IPS DF 6.9 (cell line): Measurements from ENCODE around the gene MBTPS1.

Experiments
- DNase-seq: peaks from one replicate; pipeline ENCODE4 v3.0.0-alpha.2; 2013; ENCODE audit warnings: low read depth, low spot score
- H3K27ac ChIP-seq: one replicate; pipeline ENCODE4 v1.5.1; 2013; ENCODE audit warnings: low read length, control low read depth
- H3K27me3 ChIP-seq: 2 replicates; pipeline ENCODE4 v1.6.1; 2013; ENCODE audit warnings: mild to moderate bottlenecking, low read length; ENCODE audit not compliant: control insufficient read depth, insufficient read depth
- H3K36me3 ChIP-seq: 2 replicates; pipeline ENCODE4 v1.6.1; 2013; ENCODE audit warnings: low read length; ENCODE audit not compliant: control insufficient read depth, insufficient read depth
- H3K4me1 ChIP-seq: 2 replicates; pipeline ENCODE4 v1.6.1; 2013; ENCODE audit warnings: low read length; ENCODE audit not compliant: control insufficient read depth, insufficient read depth
- H3K4me3 ChIP-seq: 2 replicates; pipeline ENCODE4 v1.5.1; 2013; ENCODE audit warnings: mild to moderate bottlenecking, low read length
- H3K9me3 ChIP-seq: 2 replicates; pipeline ENCODE4 v1.6.1; 2013; ENCODE audit warnings: low read length, inconsistent platforms; ENCODE audit not compliant: control insufficient read depth, insufficient read depth
- WGBS: extraction: QIAGEN DNeasy Blood & Tissue Kit; methylation state at CpG from one replicate; pipeline ENCODE4 v1.1.7; 2013; ENCODE audit warnings: mixed read lengths, missing lambda C conversion rate; ENCODE audit not compliant: insufficient read length, insufficient coverage; 5-methylcytosine and 5-hydroxymethylcytosine counted together

MBTPS1 gene

DNA sequence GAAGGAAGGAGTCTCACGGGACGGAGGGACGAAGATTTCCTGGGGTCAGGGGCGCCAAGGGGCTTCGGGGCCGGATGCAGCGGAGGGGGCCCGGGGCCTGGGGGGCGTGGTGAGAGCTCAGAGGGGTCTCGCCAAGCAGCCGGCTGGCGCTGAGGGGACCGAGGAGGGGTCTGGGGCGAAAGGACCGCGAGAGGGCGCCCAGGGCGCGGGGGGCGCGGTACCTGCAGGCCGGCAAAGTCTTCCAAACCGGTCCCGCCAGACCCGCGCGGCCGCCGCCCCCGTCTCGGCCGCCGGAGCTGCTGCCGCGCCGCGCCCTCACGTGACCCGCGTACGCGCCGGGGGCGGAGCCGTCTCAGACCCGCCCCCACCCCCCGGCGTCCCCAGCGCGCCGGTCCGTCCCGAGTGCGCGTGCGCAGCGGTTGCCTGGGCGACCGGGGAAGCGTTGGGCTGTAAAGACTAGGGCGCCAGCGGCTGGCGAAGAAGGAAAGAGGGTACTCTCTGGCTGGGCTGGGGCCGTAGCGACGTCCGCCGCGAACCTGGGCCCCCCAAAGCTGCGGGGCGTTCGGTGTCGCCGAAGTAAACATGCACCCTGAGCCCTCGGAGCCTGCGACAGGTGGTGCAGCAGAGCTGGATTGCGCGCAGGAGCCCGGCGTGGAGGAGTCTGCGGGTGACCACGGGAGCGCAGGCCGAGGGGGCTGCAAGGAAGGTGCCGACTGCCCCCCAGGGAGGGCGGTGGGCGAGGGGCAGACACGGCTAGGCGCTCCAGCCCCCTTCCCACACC lies 28.3 kb upstream of the MBTPS1 start, which contains the start of the genes DNAAF1 and HSDL1:
DNAAF1 (plus strand) TSS at position 450 of the 781 bp plus-strand sequence; CDS start at position 583, 133 bp downstream.
HSDL1 (minus strand) TSS at position 319 of the 781 bp plus-strand sequence. CDS start 13,856 bp downstream, outside the sequence.
- no CpG with 5 or more reads among the region's 89 CpGs for WGBS
- H3K9me3 ChIP-seq, result no peaks in the 10 kb centered on the region
- DNase-seq, result peak; percentile 54
- H3K4me3 ChIP-seq, result peak within 1 kb of the TSS; percentile 63
- no peak within 1 kb of the TSS for H3K27ac ChIP-seq
- no peaks in the 10 kb centered on the region for H3K27me3 ChIP-seq
- no peaks in the 10 kb centered on the region for H3K36me3 ChIP-seq
- H3K4me1 ChIP-seq, result peaks cover 2% of the 10 kb centered on the region; the same call in 1 of the 2 replicates

GRCh38 chr16:84144209-84144858 lies 27.6 kb upstream of the MBTPS1 start:
- WGBS, result no CpG with 5 or more reads among the region's 39 CpGs
- Histone ChIP-seq H3K4me1 (peaks cover 3% of the 10 kb centered on the region; the same call in 1 of the 2 replicates), H3K36me3 (no peaks in the 10 kb centered on the region), H3K27ac (no peak overlapping the region), H3K4me3 (peak overlapping the region; percentile 63; the same call in 1 of the 2 replicates), H3K9me3 (no peaks in the 10 kb centered on the region), H3K27me3 (no peaks in the 10 kb centered on the region)
- no peak for DNase-seq

DNA sequence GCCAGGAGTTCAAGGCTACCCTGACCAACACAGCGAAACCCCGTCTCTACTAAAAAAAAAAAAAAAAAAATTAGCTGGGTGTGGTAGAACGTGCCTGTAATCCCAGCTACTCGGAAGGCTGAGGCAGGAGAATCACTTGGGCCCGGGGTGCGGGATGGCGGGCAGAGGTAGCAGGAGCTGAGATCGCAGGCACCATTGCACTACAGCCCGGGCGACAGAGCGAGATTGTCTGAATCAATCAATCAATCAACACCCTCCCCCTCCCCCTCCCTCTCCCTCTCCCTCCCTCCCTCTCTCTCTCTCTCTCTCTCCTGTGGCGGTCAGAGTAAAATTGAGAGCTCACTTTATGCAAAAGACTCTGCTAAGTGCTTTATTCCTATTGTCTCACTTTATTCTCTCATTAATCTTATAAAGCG lies 27.1 kb upstream of the MBTPS1 start:
- no peak for DNase-seq
- WGBS, result no CpG with 5 or more reads among the region's 13 CpGs
- Histone ChIP-seq H3K27ac (no peak overlapping the region), H3K9me3 (no peaks in the 10 kb centered on the region), H3K4me3 (peak overlapping the region; percentile 63; the same call in 1 of the 2 replicates), H3K27me3 (no peaks in the 10 kb centered on the region), H3K36me3 (no peaks in the 10 kb centered on the region), H3K4me1 (peaks cover 4% of the 10 kb centered on the region; the same call in 1 of the 2 replicates)

- no CpG with 5 or more reads among the region's 1 CpG for WGBS
Observed at GRCh38 chr16:84143081-84143480, 26.3 kb upstream of the MBTPS1 start.

GRCh38 chr16:84141143-84141670 lies 24.5 kb upstream of the MBTPS1 start:
- Histone ChIP-seq H3K27ac (no peak overlapping the region), H3K9me3 (no peaks in the 10 kb centered on the region), H3K27me3 (no peaks in the 10 kb centered on the region), H3K4me1 (peaks cover 6% of the 10 kb centered on the region), H3K36me3 (no peaks in the 10 kb centered on the region; the same call in 1 of the 2 replicates), H3K4me3 (no peak overlapping the region)
- WGBS, result no CpG with 5 or more reads among the region's 13 CpGs
- no peak for DNase-seq

More at GRCh38 chr16:84143081-84143480, 26.3 kb upstream of the MBTPS1 start:
- Histone ChIP-seq H3K27me3 (no peaks in the 10 kb centered on the region), H3K4me1 (peaks cover 4% of the 10 kb centered on the region; the same call in 1 of the 2 replicates), H3K27ac (no peak overlapping the region), H3K4me3 (no peak overlapping the region), H3K9me3 (no peaks in the 10 kb centered on the region), H3K36me3 (no peaks in the 10 kb centered on the region)
- DNase-seq, result no peak

- H3K4me3 ChIP-seq, result no peak overlapping the region
- no CpG with 5 or more reads among the region's 6 CpGs for WGBS
- H3K27ac ChIP-seq, result no peak overlapping the region
- no peaks in the 10 kb centered on the region for H3K9me3 ChIP-seq
- H3K36me3 ChIP-seq, result no peaks in the 10 kb centered on the region; the same call in 1 of the 2 replicates
- DNase-seq, result no peak
- no peaks in the 10 kb centered on the region for H3K27me3 ChIP-seq
- H3K4me1 ChIP-seq, result peaks cover 6% of the 10 kb centered on the region
Observed at GRCh38 chr16:84139628-84140258, 23.0 kb upstream of the MBTPS1 start.

DNA sequence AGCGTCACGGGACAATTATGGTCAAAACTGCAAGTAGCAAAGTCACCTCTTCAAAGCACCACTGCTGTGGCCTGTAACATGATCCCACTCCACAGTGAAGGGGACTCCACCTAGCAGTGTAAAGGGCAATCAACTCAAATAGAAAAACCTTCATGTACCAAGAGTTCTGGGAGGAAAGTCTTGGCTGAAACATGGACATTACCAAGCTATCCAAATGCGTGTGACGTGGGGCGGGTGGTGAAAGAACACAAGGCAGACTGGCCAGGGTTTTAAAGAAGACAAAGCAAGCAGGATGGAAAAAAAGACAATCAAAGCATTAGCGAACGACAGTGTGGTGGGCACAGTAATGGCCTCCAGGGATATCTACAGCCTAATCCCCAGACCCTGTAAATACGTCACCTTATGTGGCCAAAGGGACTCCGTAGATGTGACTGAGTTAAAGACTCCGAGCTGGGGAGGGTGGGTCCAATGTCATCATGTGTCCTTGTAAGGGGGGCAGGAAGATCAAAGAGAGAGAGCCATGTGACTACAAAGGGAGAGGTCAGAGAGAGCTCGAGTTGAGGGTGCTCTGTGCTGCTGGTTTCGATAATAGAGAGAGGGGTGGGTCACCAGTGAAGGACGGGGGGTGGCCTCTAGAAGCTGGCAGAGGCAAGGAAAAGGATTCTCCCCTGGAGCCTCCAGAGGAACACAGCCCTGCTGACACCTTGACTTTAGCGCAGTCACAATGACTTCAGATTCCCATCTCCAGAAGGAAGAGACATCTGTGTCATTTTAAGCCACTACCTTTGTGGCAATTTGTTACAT lies 22.3 kb upstream of the MBTPS1 start:
- Histone ChIP-seq H3K9me3 (no peaks in the 10 kb centered on the region), H3K4me1 (peaks cover 6% of the 10 kb centered on the region), H3K27me3 (no peaks in the 10 kb centered on the region), H3K36me3 (no peaks in the 10 kb centered on the region; the same call in 1 of the 2 replicates), H3K4me3 (no peak overlapping the region), H3K27ac (no peak overlapping the region)
- no CpG with 5 or more reads among the region's 14 CpGs for WGBS
- no peak for DNase-seq

- DNase-seq, result no peak
- H3K27ac ChIP-seq, result no peak overlapping the region
- peaks cover 6% of the 10 kb centered on the region for H3K4me1 ChIP-seq
- WGBS, result no CpG with 5 or more reads among the region's 2 CpGs
- no peaks in the 10 kb centered on the region for H3K27me3 ChIP-seq
- H3K36me3 ChIP-seq, result no peaks in the 10 kb centered on the region; the same call in 1 of the 2 replicates
- no peak overlapping the region for H3K4me3 ChIP-seq
- H3K9me3 ChIP-seq, result no peaks in the 10 kb centered on the region
Observed at GRCh38 chr16:84138500-84138823, 21.7 kb upstream of the MBTPS1 start.

DNA sequence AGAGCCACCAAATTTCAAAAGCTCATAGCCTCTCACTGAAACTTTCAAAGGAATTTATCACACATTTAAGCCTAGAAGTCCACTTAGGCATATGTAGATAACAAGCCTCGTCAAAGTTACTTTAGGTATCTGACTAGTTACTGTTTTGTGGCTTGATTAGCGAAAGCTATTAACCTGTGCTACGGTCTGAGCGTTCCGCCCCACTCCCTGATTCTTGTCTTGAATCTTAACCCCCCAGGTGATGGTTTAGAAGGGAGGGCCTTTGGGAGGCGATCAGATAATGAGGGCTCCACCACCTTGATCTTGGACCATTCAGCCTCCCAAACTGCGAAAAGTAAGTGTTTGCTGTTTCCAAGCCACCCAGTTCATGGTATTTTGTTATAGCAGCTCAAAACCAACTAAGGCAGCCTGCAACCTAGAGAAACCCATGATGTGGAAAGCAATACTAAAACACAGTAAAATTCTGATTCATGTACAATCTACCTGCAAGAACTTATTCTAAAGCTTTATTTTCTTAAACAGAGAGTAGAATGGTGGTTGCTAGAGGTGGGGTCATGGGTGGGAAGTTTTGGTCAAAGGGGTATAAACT lies 21.1 kb upstream of the MBTPS1 start:
- no peak for DNase-seq
- Histone ChIP-seq H3K36me3 (no peaks in the 10 kb centered on the region; the same call in 1 of the 2 replicates), H3K4me1 (peaks cover 6% of the 10 kb centered on the region), H3K27me3 (no peaks in the 10 kb centered on the region), H3K27ac (no peak overlapping the region), H3K9me3 (no peaks in the 10 kb centered on the region), H3K4me3 (no peak overlapping the region)
- WGBS, result no CpG with 5 or more reads among the region's 7 CpGs
